Naive B cell (primary cell): ENCODE data around the gene ARPC1A. TPM values are rescaled to one million over a fixed set of nuclear protein-coding genes. Genes with fewer than 3 reads are reported as not detected.
"Not testable (repeated sequence)": the region's sequence is repeated elsewhere in the genome, so short reads cannot be mapped to it uniquely, and the experiment has no call there.

Experiments
- ATAC-seq, 2 donors: fragments of 150-1000 bp; cut with Tn5 transposase; 2 replicates each; pipeline ENCODE4 v1.10.0; 2021; ENCODE audit warnings: low read depth in 2 of 2, mild to moderate bottlenecking in 2 of 2, moderate library complexity in 2 of 2
- DNase-seq: peaks from one replicate; pipeline ENCODE4 v3.0.0; 2022
- H3K27ac Mint-ChIP-seq, 6 donors: one replicate each; pipeline ENCODE4 v1.8.0; 2020 to 2022; ENCODE audit warnings: mild to moderate bottlenecking in 6 of 6, mixed read lengths in 6 of 6, moderate library complexity in 5 of 6, inconsistent platforms in 2 of 6
- H3K27me3 Mint-ChIP-seq, 3 donors: one replicate each; pipeline ENCODE4 v1.8.0; 2021 to 2022; ENCODE audit warnings: mixed read lengths in 3 of 3, mild to moderate bottlenecking in 1 of 3
- H3K36me3 Mint-ChIP-seq, 2 donors: one replicate each; pipeline ENCODE4 v1.8.0; 2020 to 2022; ENCODE audit warnings: mixed read lengths in 2 of 2, inconsistent platforms in 1 of 2, mild to moderate bottlenecking in 1 of 2
- H3K4me1 Mint-ChIP-seq, 3 donors: one replicate each; pipeline ENCODE4 v1.8.0; 2020 to 2022; ENCODE audit warnings: mixed read lengths in 3 of 3, inconsistent platforms in 1 of 3, mild to moderate bottlenecking in 1 of 3, moderate library complexity in 1 of 3
- H3K4me3 Mint-ChIP-seq, 8 donors: one replicate each; pipeline ENCODE4 v1.8.0; 2020 to 2022; ENCODE audit warnings: mild to moderate bottlenecking in 8 of 8, mixed read lengths in 8 of 8, moderate library complexity in 8 of 8, inconsistent platforms in 2 of 8
- H3K9me3 Mint-ChIP-seq, 7 donors: one replicate each; pipeline ENCODE4 v1.8.0; 2020 to 2022; ENCODE audit warnings: mixed read lengths in 7 of 7, mild to moderate bottlenecking in 5 of 7, inconsistent platforms in 2 of 7, moderate library complexity in 1 of 7
- polyA plus RNA-seq, 6 donors: library from polyadenylated mRNA; unstranded; fragments of 300-500 nt; fragmentation: Illumina TruSeq; gene quantifications; one replicate each; pipeline ENCODE4 v1.2.3, GENCODE V29; 2021; ENCODE audit warnings: low read depth in 6 of 6

ARPC1A gene
- polyA plus RNA-seq, 6 donors from 2014 or later: 49.5 to 109 (median 91.8) TPM

DNA sequence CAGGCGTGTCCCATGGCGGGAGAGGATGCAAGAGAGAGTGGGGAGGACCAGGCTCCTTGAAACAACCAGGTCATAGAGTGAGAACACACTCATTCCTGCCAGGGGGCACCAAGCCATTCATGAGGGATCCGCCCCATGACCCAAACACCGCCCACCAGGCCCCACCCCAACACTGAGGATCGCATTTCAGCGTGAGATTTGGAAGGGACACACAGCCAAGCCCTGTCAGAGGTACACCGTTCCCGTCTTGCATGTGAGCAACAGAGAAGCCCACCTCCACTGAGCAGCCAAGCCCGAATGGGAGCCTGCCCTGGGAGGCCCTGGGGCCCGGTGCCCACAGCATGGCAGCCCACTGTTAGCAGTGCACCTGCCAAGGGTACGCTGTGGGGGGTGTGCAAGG lies 40.9 kb downstream of the ARPC1A start:
- Mint-ChIP-seq H3K4me3 (no peak overlapping the region), H3K4me1 (peaks cover 0 to 13% (median 6%) of the 10 kb centered on the region in 3 donors), H3K9me3 (no peaks in the 10 kb centered on the region), H3K27me3 (no peaks in the 10 kb centered on the region), H3K36me3 (no peaks in the 10 kb centered on the region), H3K27ac (peak overlapping the region in 1 of 6 donors; percentile 26)
- no peak for DNase-seq
- ATAC-seq: no peak

DNA sequence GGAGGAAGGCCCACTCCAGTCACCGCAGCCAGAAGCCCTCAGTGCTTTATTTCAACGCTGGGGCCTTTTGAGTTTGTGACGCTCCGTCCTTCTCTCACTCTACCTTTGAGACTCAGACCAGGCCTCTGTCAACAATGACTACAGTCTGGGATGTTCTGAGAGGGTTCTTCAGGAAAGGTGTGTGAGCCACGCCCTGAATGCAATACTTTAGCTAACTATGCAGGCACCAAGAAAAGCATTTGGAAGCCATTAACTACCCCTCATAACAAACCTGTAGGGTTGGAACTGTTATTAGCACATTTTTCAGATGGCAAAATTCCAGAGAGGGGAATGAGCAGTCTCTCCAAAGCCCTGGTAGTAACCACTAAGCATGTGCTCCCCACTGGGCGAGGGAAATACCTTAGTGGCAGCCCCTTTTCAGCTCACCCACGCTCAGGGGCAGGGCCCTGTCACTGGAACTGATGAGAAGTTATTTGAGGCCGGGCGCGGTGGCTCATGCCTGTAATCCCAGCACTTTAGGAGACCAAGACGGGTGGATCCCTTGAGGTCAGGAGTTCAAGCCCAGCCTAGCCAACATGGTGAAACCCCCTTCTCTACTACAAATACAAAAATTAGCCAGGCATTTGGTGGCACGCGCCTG lies 43.2 kb downstream of the ARPC1A start:
- no peaks in the 10 kb centered on the region for H3K27me3 Mint-ChIP-seq
- H3K4me3 Mint-ChIP-seq: peak overlapping the region in 1 of 8 donors; percentile 18
- H3K4me1 Mint-ChIP-seq: peaks cover 4 to 17% (median 10%) of the 10 kb centered on the region in 3 donors
- no peaks in the 10 kb centered on the region for H3K36me3 Mint-ChIP-seq
- H3K9me3 Mint-ChIP-seq: no peaks in the 10 kb centered on the region
- peak overlapping the region in 4 of 6 donors; percentile 38 to 76 (median 50) for H3K27ac Mint-ChIP-seq
- ATAC-seq: no peak
- DNase-seq: no peak

DNA sequence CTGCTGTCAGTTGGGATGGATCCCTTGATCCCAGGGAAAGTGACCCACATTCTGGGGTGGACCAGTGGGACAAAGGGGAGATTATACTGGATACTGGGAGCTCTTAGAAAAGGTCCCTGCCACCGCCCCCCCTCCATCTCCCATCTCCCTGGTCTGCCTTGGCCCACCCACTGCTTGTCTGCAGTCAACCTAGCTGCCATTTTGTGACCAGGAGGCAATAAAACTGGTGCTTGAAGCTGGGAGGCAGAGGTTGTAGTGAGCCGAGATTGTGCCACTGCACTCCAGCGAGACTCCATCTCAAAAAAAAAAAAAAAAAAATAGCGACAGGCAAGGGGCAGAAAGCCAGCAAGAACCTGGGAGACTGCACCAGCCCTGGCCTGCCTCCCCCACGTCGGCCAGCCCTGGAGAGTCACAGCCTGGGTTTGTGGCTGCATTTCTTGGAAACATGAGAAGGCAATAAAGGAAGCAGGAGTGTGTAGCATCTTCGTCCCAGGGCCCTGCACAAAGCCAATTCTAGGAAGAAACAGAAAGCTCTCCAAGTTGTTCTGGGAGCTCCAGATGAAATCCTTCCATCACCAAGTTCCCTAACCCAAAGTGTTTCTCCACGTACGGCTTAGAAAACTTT lies 44.2 kb downstream of the ARPC1A start:
- ATAC-seq (no peak), DNase-seq (no peak)
- Mint-ChIP-seq H3K9me3 (no peaks in the 10 kb centered on the region), H3K27ac (no peak overlapping the region), H3K27me3 (no peaks in the 10 kb centered on the region), H3K4me3 (peak overlapping the region in 1 of 8 donors; percentile 18), H3K4me1 (peaks cover 4 to 15% (median 10%) of the 10 kb centered on the region in 3 donors), H3K36me3 (no peaks in the 10 kb centered on the region)

DNA sequence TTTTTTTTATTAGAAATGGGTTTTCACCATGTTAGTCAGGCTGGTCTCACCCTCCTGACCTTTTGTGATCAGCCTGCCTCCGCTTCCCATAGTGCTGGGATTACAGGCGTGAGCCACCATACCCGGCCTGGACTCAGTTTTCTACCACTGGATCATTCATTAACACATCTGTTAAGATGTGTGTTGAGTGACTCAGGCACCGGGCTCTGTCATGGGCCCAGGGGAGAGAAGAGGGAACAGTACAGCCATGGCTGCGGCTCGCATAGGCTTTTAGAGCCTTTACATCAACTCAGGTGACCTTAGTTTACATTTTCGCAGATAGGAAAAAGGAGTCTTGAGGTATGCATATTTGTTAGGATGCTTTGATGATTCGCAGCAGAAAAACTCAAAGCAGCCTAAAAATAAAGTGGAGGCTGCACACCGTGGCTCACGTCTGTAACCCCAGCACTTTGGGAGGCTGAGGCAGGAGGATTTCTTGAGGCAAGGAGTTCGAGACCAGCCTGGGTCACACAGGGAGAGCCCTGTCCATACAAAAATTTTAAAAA lies 45.8 kb downstream of the ARPC1A start:
- Mint-ChIP-seq H3K27ac (no peak overlapping the region), H3K4me1 (peaks cover 4 to 16% (median 4%) of the 10 kb centered on the region in 3 donors), H3K36me3 (no peaks in the 10 kb centered on the region), H3K9me3 (no peaks in the 10 kb centered on the region), H3K4me3 (peak overlapping the region in 3 of 8 donors; percentile 56 to 82 (median 72)), H3K27me3 (no peaks in the 10 kb centered on the region)
- DNase-seq (no peak), ATAC-seq (no peak)

DNA sequence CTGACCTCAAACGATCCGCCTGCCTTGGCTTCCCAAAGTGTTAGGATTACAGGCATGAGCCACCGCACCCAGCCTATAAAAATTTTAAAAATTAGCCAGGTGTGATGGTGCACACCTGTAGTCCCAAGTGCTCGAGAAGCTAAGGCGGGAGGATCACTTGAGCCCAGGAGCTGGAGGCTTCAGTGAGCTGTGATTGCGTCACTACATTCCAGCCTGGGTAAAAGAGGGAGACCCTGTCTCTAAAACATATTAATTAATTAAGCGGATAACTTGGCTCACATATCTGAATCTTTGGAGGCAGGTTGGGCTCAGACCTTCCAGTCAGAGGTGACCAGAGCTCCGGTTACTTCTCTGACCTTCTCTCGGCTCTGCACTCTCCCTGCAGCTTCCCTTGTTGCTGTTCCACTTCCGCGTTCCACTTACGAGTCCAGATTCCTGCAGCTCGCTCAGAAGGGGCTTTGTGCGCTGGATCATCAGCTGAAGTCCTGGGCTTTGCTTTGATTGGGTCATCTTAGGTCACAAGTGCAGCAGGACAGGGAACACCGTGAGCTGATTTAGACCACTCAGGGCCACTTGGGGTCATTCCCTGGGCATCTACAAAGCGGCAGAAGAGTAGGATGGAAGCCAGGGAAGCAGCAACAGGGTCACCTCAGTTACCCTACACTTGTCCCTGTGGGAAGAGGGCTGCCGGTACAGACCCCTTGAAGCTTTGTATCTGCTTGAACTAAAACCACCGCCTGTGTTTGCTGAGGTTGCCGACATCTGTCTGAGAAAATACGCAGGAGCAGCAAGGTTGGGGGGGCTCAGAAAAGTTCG lies 46.8 kb downstream of the ARPC1A start:
- H3K27ac Mint-ChIP-seq: peak overlapping the region in 2 of 6 donors; percentile 51 to 87
- H3K4me1 Mint-ChIP-seq: peaks cover 5 to 26% (median 14%) of the 10 kb centered on the region in 3 donors
- H3K4me3 Mint-ChIP-seq: peak overlapping the region in 7 of 8 donors; percentile 76 to 88 (median 82)
- H3K27me3 Mint-ChIP-seq: no peaks in the 10 kb centered on the region
- DNase-seq: no peak
- ATAC-seq: no peak
- no peaks in the 10 kb centered on the region for H3K9me3 Mint-ChIP-seq
- H3K36me3 Mint-ChIP-seq: no peaks in the 10 kb centered on the region

DNA sequence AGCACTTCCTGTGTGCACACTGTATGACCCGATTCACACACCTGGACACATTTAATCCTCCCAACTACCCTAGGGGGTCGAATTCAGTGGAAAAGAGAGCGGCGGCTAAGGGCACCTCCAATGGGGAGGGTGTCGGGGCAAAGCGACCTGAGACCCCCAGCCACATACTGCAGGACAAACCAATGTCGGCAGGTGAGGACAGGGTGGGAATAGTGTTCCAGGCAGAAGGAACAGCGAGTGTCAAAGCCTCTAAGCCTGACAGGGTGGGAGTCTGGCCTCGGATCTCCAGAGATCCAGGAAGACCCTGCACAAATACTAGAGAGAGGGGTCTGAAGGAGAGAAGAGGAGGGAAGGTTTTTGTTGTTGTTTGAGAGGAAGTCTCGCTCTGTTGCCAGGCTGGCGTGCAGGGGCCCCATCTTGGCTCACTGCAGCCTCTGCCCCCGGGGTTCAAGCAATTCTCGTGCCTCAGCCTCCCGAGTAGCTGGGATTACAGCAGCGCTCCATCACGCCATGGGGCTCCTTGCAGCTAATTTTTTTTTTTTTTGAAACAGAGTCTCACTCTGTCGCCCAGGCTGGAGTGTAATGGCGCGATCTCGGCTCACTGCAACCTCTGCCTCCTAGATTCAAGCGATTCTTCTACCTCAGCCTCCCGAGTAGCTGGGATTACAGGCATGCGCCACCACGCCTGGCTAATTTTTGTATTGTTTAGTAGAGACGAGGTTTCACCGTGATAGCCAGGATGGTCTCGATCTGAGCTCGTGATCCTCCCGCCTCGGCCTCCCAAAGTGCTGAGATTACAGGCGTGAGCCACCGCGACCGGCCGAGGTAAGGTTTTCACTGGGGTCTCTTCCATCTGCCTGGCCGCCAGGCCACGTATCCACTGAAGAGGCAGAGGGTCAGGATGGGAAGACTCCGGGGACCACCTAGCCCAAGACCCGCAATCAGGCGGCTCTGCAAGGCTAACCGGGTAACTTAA lies 47.7 kb downstream of the ARPC1A start:
- peak overlapping the region in 5 of 6 donors; percentile 51 to 87 (median 79) for H3K27ac Mint-ChIP-seq
- ATAC-seq (no peak), DNase-seq (no peak)
- no peaks in the 10 kb centered on the region for H3K9me3 Mint-ChIP-seq
- no peaks in the 10 kb centered on the region for H3K27me3 Mint-ChIP-seq
- H3K4me1 Mint-ChIP-seq: peaks cover 8 to 35% (median 23%) of the 10 kb centered on the region in 3 donors
- H3K4me3 Mint-ChIP-seq: peak overlapping the region; percentile 78 to 91 (median 82)
- no peaks in the 10 kb centered on the region for H3K36me3 Mint-ChIP-seq

DNA sequence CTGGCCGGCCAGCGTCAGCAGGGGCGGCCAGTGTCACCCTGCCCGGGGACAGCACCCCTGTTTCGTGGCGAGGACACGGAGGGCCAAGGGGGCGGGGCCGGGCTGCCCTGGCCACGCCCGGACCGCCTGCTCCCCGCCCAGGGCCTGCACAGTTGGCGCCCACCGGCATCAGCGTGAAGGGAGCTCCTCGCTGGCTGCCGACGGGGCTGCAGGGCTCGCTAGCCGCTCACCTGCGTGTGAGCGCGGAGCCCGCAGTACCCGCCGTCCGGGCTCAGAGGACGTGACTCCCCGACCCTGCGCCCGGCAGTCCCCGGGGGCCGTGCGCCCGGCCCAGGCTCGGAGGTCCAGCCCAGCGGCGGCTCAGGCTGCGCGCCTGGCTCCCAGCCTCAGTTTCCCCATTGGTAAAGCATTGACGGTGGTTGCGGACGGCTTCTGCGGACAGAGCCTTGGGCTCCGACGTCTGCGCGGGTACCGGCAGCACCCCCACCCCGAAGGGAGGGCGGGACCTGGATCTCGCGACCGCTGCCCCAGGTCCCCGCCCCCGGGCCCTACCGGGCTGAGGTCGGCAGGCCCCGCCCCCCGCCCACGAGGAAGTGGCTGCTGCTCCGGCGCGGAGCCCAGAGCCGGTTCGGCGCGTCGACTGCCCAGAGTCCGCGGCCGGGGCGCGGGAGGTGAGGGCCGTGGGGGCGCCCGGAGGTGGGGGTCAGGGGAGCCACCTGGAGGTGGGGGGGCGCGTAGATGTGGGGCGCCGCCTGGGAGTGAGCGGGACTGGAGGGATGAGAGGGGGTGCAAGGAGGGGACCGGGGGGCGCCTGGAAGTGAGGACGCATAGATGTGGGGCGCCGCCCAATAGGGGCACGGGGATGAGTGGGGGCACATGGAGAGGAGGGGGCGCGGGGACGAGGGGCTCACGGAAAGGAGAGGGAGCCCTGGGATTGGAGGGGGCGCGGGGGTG lies 48.7 kb downstream of the ARPC1A start, which contains the start of gene ARPC1B:
ARPC1B (plus strand) TSS at position 620 of the 954 bp plus-strand sequence. CDS start 10,985 bp downstream, outside the sequence.
- ATAC-seq: peak; percentile 79 to 80
- H3K27me3 Mint-ChIP-seq: no peaks in the 10 kb centered on the region
- peak; percentile 80 for DNase-seq
- H3K4me1 Mint-ChIP-seq: peaks cover 13 to 43% (median 30%) of the 10 kb centered on the region in 3 donors
- peaks cover 0 to 5% of the 10 kb centered on the region in 2 donors for H3K36me3 Mint-ChIP-seq
- peak within 1 kb of the TSS; percentile 78 to 93 (median 82) for H3K4me3 Mint-ChIP-seq
- H3K27ac Mint-ChIP-seq: peak within 1 kb of the TSS; percentile 33 to 94 (median 78)
- no peaks in the 10 kb centered on the region for H3K9me3 Mint-ChIP-seq

DNA sequence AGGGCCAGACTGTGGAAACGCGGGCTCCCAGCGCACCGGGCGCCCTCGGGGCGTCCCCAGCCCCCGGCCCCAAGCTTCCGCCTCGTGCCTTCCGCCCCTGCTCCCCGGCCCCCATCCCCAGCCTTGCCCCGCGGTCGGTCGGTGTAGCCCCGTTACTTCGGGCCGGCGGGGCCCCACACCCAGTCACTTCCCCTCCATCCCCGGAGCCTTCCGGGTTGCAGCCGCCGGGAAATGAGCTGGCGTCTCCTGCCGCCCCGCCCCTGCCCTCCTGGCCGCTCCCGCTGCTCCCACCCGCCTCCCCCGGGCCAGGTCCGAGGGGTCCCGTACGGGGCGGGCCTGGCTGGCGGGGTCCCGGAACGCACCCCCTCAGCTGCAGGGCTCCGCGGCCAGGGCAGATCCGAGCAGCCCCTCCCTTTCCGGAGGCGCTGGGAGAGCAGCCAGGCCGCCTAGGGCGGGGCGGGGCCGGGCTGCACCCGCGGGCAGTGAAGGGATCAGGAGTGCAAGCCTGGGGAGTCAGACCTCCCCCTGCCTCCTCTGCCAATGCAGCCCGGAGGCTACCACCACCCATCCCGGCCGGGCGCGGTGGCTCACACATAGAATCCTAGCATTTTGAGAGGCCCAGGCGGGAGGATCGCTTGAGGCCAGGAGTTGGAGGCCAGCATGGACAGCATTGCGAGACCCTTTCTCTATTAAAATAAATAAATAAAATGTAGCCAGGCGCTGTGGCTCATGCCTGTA lies 49.5 kb downstream of the ARPC1A start:
- Mint-ChIP-seq H3K36me3 (peaks cover 0 to 5% of the 10 kb centered on the region in 2 donors), H3K4me1 (peaks cover 19 to 51% (median 39%) of the 10 kb centered on the region in 3 donors), H3K27ac (peak overlapping the region in 5 of 6 donors; percentile 15 to 94 (median 75)), H3K9me3 (no peaks in the 10 kb centered on the region), H3K27me3 (no peaks in the 10 kb centered on the region), H3K4me3 (peak overlapping the region; percentile 74 to 93 (median 82))
- DNase-seq (peak; percentile 66), ATAC-seq (peak; percentile 36 to 37)

DNA sequence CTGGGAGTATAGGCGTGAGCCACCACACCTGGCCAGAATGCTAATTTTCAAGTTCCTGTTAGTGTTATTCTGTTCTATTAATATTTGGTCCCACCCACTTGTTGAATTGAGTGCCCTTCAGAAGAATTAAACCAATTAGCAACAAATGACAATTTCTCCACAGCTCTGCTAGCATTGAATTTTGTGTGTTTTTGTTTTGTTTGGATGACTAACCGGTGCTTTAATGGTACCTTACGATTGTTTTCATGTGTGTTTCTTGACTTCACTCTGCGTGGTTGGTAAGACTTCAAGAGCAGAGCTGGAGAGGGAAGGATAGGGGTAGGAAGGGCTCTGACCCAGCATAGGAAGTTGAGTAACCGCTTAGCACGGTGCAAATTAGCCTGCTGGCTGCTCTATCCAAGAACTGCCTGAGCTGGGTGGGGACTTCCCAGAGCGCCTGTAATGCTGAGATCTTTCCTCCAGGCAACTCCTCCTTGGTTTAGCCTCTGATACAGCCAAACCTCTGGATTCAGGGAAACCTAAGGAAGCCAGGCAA lies 53.4 kb downstream of the ARPC1A start:
- peak overlapping the region; percentile 80 to 93 (median 86) for H3K4me3 Mint-ChIP-seq
- H3K4me1 Mint-ChIP-seq: peaks cover 32 to 78% (median 59%) of the 10 kb centered on the region in 3 donors
- H3K9me3 Mint-ChIP-seq: no peaks in the 10 kb centered on the region
- H3K27me3 Mint-ChIP-seq: no peaks in the 10 kb centered on the region
- peak overlapping the region; percentile 94 to 99 (median 98) for H3K27ac Mint-ChIP-seq
- H3K36me3 Mint-ChIP-seq: peaks cover 0 to 5% of the 10 kb centered on the region in 2 donors
- DNase-seq (peak; percentile 47), ATAC-seq (no peak)

DNA sequence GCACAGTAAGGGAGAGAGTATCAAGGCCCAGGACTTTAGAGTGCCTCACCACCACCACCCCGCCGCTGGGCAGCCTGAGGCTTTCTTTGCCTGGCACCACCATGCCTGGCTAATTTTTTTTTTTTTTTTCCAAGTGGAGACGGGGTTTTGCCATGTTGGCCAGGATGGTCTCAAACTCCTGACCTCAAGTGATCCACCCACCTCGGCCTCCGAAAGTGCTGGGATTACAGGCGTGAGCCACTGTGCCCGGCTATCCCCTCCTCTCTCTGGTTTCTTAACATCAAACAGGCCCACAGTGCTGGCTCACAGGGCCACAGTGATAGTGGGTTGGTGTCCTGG lies 54.0 kb downstream of the ARPC1A start:
- Mint-ChIP-seq H3K4me3 (peak overlapping the region; percentile 80 to 93 (median 88)), H3K4me1 (peaks cover 34 to 83% (median 59%) of the 10 kb centered on the region in 3 donors), H3K27ac (peak overlapping the region; percentile 94 to 99 (median 98))
- H3K27me3 Mint-ChIP-seq, ATAC-seq, H3K9me3 Mint-ChIP-seq, DNase-seq, H3K36me3 Mint-ChIP-seq: not testable (repeated sequence)
